Gastrocnemius medialis (tissue), 4 donors: ENCODE results near the gene UROC1.

Experiments
- CTCF ChIP-seq, 5 experiments: fragments of 450-650 bp in 3 of 5; fragments of 200-600 bp in 2 of 5; sonication (generic) in 2 of 5; IDR thresholded peaks in 4 of 5; conservative IDR thresholded peaks in 1 of 5; 1 replicate in 4 of 5; 2 replicates in 1 of 5; pipeline ENCODE4 v1.5.1; 2016 to 2019; ENCODE audit warnings: antibody characterized with exemption in 5 of 5, mild to moderate bottlenecking in 3 of 5, moderate library complexity in 3 of 5
- POLR2A ChIP-seq, 2 donors: fragments of 450-650 bp; IDR thresholded peaks; one replicate each; pipeline ENCODE4 v1.6.1; 2017; ENCODE audit warnings: antibody characterized with exemption in 2 of 2, mild to moderate bottlenecking in 2 of 2, moderate library complexity in 2 of 2

GRCh38 chr3:126473292-126474168, 44.0 kb downstream of the UROC1 start:
- TF ChIP-seq POLR2A (IDR thresholded peaks at IDR 0.05), result no peak
- no peak for TF ChIP-seq CTCF (IDR thresholded peaks at IDR 0.05 in 4 of 5, conservative IDR thresholded peaks at IDR 0.05 in 1 of 5)
